ENCODE measurements around the gene STAP2. TPM values are rescaled to one million over a fixed set of nuclear protein-coding genes. Genes with fewer than 3 reads are reported as not detected.

STAP2 gene
- total and polyA plus RNA-seq, 12 donors: 0.56 to 9.1 (median 2.1) TPM

GRCh38 chr19:4371247-4372164 lies 32.9 kb upstream of the STAP2 start:
- no peak for DNase-seq
- 85 to 92% methylated on average over 31 of the region's 31 CpGs for WGBS, 2 donors
- intact Hi-C loops (cut with DNase I): loop anchor here in 2 of 10 donors (1.0 to 2.0 kb wide), 2 partner anchors 25 to 29 kb away; partner anchors contain the start of gene SH3GL1 (in 1 of the 2)
- Histone ChIP-seq H3K36me3 (peaks cover 0 to 22% (median 0%) of the 10 kb centered on the region in 9 donors), H3K9me3 (no peaks in the 10 kb centered on the region), H3K4me3 (no peak overlapping the region), H3K27ac (peak overlapping the region in 2 of 10 donors; percentile 93 to 96), H3K4me1 (peaks cover 65 to 98% (median 92%) of the 10 kb centered on the region in 9 donors), H3K27me3 (no peaks in the 10 kb centered on the region)
- no peak for ATAC-seq
- no peak for TF ChIP-seq CTCF (IDR thresholded peaks at IDR 0.05)

- Histone ChIP-seq H3K9me3 (no peaks in the 10 kb centered on the region), H3K4me1 (peaks cover 55 to 89% (median 82%) of the 10 kb centered on the region in 9 donors), H3K27ac (peak overlapping the region in 7 of 10 donors; percentile 70 to 93 (median 80)), H3K36me3 (peaks cover 0 to 31% (median 8%) of the 10 kb centered on the region in 9 donors), H3K4me3 (peak overlapping the region in 2 of 10 donors; percentile 26 to 41), H3K27me3 (no peaks in the 10 kb centered on the region)
- no peak for ATAC-seq
- no peak for DNase-seq
- WGBS, 2 donors: 93% methylated on average over 15 of the region's 15 CpGs
- intact Hi-C loops (cut with DNase I): loop anchor here in 2 of 10 donors (1.0 to 2.0 kb wide), 2 partner anchors 26 to 30 kb away; partner anchors contain the start of gene SH3GL1 (in 1 of the 2)
- TF ChIP-seq CTCF (IDR thresholded peaks at IDR 0.05): no peak
These were observed 31.9 kb upstream of the STAP2 start for GRCh38 chr19:4370418-4371041.

- peaks cover 48 to 82% (median 76%) of the 10 kb centered on the region in 9 donors for H3K4me1 ChIP-seq
- intact Hi-C loops (cut with DNase I): loop anchor here in 1 of 10 donors (2.0 kb wide), 1 partner anchor 31 kb away; the partner anchor contains the start of gene SH3GL1
- TF ChIP-seq CTCF (IDR thresholded peaks at IDR 0.05): peak in 7 of 9 donors; percentile 39 to 70 (median 55)
- H3K36me3 ChIP-seq: peaks cover 0 to 38% (median 14%) of the 10 kb centered on the region in 9 donors
- DNase-seq: peak in 1 of 2 donors; percentile 57
- H3K9me3 ChIP-seq: no peaks in the 10 kb centered on the region
- H3K27ac ChIP-seq: peak overlapping the region; percentile 53 to 93 (median 80)
- no peaks in the 10 kb centered on the region for H3K27me3 ChIP-seq
- peak overlapping the region in 9 of 10 donors; percentile 15 to 43 (median 36) for H3K4me3 ChIP-seq
- WGBS, 2 donors: 43 to 49% methylated on average over 21 of the region's 21 CpGs
- peak in 7 of 8 donors; percentile 20 to 52 (median 43) for ATAC-seq
These were observed 31.2 kb upstream of the STAP2 start for GRCh38 chr19:4369888-4370260.

Measured in heart right ventricle (tissue), 16 donors.